ENCODE measurements around the gene GLG1.

- TF ChIP-seq POLR2AphosphoS5 (IDR thresholded peaks at IDR 0.05; ENCODE audit: low read depth, low read length) (no peak), POLR2A (IDR thresholded peaks at IDR 0.05; ENCODE audit: low read depth, low read length) (no peak), TAF1 (IDR thresholded peaks at IDR 0.05; ENCODE audit: borderline replicate concordance, low read depth, low read length) (no peak)
Measured at GRCh38 chr16:74605332-74605731, 1.6 kb downstream of the GLG1 start.
